ENCODE data around the gene PLA2G2F. TPM values are rescaled to one million over a fixed set of nuclear protein-coding genes. Genes with fewer than 3 reads are reported as not detected.

The PLA2G2F gene
- total and polyA plus RNA-seq, 9 of the 15 experiments (the other 6 are each of a cell fraction or from before 2014, with no cell fraction given), result not detected

DNA sequence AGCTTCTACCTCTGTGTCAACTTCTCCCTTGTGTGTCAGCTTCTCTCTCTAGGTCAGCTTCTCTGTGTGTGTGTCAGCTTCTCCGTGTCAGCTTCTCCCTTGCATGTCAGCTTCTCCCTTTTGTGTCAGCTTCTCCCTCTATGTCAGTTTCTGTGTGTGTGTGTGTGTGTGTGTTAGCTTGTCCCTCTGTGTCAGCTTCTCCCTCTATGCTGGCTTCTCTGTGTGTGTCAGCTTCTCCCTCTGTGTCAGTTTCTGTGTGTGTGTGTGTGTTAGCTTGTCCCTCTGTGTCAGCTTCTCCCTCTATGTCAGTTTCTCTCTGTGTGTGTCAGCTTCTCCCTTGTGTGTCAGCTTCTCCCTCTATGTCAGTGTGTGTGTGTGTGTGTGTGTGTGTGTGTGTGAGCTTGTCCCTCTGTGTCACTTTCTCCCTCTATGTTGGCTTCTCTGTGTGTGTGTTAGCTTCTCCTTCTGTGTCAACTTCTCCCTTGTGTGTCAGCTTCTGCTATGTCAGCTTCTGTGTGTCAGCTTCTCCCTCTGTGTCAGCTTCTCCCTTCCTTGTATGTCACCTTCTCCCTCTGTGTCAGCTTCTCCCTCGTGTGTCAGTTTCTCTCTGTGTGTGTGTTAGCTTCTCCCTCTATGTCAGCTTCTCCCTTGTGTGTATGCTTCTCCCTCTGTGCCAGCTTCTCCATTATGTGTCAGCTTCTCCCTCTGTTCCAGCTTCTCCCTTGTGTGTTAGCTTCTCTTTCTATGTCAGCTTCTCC lies 40.4 kb downstream of the PLA2G2F start (continued):
- no peak for TF ChIP-seq SOX6 (IDR thresholded peaks at IDR 0.05)
- TF ChIP-seq ZNF444 (CRISPR knock-in tag; IDR thresholded peaks at IDR 0.05), result no peak
- TF ChIP-seq ARID2 (IDR thresholded peaks at IDR 0.05), result no peak
- TF ChIP-seq TRIM24 (IDR thresholded peaks at IDR 0.05), result peak; percentile 74 to 80
- TF ChIP-seq BMI1 (IDR thresholded peaks at IDR 0.05; ENCODE audit: low read length), result no peak
- no peak for TF ChIP-seq HDAC6 (IDR thresholded peaks at IDR 0.05; ENCODE audit: low read depth, low read length)
- TF ChIP-seq YBX1 (IDR thresholded peaks at IDR 0.05), result no peak
- TF ChIP-seq, protein P1, sequence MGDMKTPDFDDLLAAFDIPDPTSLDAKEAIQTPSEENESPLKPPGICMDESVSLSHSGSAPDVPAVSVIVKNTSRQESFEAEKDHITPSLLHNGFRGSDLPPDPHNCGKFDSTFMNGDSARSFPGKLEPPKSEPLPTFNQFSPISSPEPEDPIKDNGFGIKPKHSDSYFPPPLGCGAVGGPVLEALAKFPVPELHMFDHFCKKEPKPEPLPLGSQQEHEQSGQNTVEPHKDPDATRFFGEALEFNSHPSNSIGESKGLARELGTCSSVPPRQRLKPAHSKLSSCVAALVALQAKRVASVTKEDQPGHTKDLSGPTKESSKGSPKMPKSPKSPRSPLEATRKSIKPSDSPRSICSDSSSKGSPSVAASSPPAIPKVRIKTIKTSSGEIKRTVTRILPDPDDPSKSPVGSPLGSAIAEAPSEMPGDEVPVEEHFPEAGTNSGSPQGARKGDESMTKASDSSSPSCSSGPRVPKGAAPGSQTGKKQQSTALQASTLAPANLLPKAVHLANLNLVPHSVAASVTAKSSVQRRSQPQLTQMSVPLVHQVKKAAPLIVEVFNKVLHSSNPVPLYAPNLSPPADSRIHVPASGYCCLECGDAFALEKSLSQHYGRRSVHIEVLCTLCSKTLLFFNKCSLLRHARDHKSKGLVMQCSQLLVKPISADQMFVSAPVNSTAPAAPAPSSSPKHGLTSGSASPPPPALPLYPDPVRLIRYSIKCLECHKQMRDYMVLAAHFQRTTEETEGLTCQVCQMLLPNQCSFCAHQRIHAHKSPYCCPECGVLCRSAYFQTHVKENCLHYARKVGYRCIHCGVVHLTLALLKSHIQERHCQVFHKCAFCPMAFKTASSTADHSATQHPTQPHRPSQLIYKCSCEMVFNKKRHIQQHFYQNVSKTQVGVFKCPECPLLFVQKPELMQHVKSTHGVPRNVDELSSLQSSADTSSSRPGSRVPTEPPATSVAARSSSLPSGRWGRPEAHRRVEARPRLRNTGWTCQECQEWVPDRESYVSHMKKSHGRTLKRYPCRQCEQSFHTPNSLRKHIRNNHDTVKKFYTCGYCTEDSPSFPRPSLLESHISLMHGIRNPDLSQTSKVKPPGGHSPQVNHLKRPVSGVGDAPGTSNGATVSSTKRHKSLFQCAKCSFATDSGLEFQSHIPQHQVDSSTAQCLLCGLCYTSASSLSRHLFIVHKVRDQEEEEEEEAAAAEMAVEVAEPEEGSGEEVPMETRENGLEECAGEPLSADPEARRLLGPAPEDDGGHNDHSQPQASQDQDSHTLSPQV (IDR thresholded peaks at IDR 0.05), result no peak
- no peak for TF ChIP-seq TGIF2 (CRISPR knock-in tag; IDR thresholded peaks at IDR 0.05)
- no peak for TF ChIP-seq NCOA4 (IDR thresholded peaks at IDR 0.05; ENCODE audit: partially characterized antibody)
- no peak for TF ChIP-seq ZBTB26 (CRISPR knock-in tag; IDR thresholded peaks at IDR 0.05)

Data from K562 (cell line).